Measurements from ENCODE around the gene SLC25A51.

GRCh38 chr9:37840560-37841194 is 63.2 kb downstream of the SLC25A51 start:
- no peak for TF ChIP-seq CTCF (IDR thresholded peaks at IDR 0.05; ENCODE audit: insufficient read depth, low read depth, low read length)
- no peak for TF ChIP-seq EZH2 (IDR thresholded peaks at IDR 0.05; ENCODE audit: insufficient read depth, low read length)

Measured in astrocyte (in vitro differentiated cells and primary cell).